ENCODE measurements around the gene ITGA1. TPM values are rescaled to one million over a fixed set of nuclear protein-coding genes. Genes with fewer than 3 reads are reported as not detected.

The ITGA1 gene
- total and polyA plus RNA-seq, 2 donors (not counting 1 experiment from before 2014, with no cell fraction given): 12.6 to 115 TPM

DNA sequence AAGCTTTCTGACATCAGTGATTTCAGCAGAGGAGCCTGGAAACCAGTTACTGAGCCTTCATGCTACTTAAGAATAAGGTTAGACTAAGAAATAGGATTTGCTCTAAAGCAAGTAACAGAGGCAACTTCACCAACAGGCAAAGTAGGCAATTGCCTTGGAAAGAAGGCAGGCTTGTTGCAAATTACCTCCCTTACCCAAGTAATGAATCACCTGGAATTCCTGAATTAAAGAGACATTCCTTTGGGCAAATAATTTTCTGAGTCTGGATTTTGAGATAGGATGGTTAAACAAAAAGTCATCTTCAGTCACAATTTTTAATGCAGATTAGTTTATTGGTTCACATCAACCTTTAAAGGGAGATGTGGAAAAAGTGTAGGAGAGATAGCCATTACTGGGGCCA, 92.8 kb downstream of the ITGA1 start:
- no peak overlapping the region for H3K27ac ChIP-seq (ENCODE audit: insufficient read depth, low read length)
- H3K4me2 ChIP-seq (ENCODE audit: extremely low read depth, insufficient read depth, low read length): no peak overlapping the region
- no peaks in the 10 kb centered on the region for H4K20me1 ChIP-seq (ENCODE audit: control insufficient read depth, extremely low read depth, insufficient read depth, low read length)
- no peaks in the 10 kb centered on the region for H3K79me2 ChIP-seq (ENCODE audit: control insufficient read depth, insufficient read depth, low read length)
- H3K4me3 ChIP-seq (replicated peaks in 1 of 4; ENCODE audit: control extremely low read depth in 1 of 4, insufficient read depth in 1 of 4, low read depth in 3 of 4, low read length in 4 of 4): no peak overlapping the region
- no peaks in the 10 kb centered on the region for H3K9me3 ChIP-seq (ENCODE audit: control insufficient read depth, insufficient read depth, low read depth, low read length)
- H3K27me3 ChIP-seq (ENCODE audit: control insufficient read depth, insufficient read depth, low read length): no peaks in the 10 kb centered on the region
- no peaks in the 10 kb centered on the region for H3K4me1 ChIP-seq (ENCODE audit: control insufficient read depth, extremely low read depth, insufficient read depth, low read length)
- no peak for DNase-seq (ENCODE audit: low read depth in 2 of 2)
- H3K36me3 ChIP-seq (ENCODE audit: control insufficient read depth, insufficient read depth, low read length): no peaks in the 10 kb centered on the region
- no peak overlapping the region for H3K9ac ChIP-seq (ENCODE audit: insufficient read depth, low read length)
- no peak overlapping the region for H2AFZ ChIP-seq (ENCODE audit: low read length)
- TF ChIP-seq, protein P1, sequence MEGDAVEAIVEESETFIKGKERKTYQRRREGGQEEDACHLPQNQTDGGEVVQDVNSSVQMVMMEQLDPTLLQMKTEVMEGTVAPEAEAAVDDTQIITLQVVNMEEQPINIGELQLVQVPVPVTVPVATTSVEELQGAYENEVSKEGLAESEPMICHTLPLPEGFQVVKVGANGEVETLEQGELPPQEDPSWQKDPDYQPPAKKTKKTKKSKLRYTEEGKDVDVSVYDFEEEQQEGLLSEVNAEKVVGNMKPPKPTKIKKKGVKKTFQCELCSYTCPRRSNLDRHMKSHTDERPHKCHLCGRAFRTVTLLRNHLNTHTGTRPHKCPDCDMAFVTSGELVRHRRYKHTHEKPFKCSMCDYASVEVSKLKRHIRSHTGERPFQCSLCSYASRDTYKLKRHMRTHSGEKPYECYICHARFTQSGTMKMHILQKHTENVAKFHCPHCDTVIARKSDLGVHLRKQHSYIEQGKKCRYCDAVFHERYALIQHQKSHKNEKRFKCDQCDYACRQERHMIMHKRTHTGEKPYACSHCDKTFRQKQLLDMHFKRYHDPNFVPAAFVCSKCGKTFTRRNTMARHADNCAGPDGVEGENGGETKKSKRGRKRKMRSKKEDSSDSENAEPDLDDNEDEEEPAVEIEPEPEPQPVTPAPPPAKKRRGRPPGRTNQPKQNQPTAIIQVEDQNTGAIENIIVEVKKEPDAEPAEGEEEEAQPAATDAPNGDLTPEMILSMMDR (conservative IDR thresholded peaks at IDR 0.05 in 1 of 2, IDR thresholded peaks at IDR 0.05 in 1 of 2; ENCODE audit: low read depth in 1 of 2, low read length in 2 of 2): no peak
- TF ChIP-seq EZH2 (IDR thresholded peaks at IDR 0.05; ENCODE audit: low read length, missing control alignments): no peak

- H3K9me3 ChIP-seq (ENCODE audit: control insufficient read depth, insufficient read depth, low read depth, low read length): no peaks in the 10 kb centered on the region
- no peak overlapping the region for H2AFZ ChIP-seq (ENCODE audit: low read length)
- H3K4me1 ChIP-seq (ENCODE audit: control insufficient read depth, extremely low read depth, insufficient read depth, low read length): no peaks in the 10 kb centered on the region
- no peak overlapping the region for H3K27ac ChIP-seq (ENCODE audit: insufficient read depth, low read length)
- H3K4me3 ChIP-seq (replicated peaks in 1 of 4; ENCODE audit: control extremely low read depth in 1 of 4, insufficient read depth in 1 of 4, low read depth in 3 of 4, low read length in 4 of 4): no peak overlapping the region
- H4K20me1 ChIP-seq (ENCODE audit: control insufficient read depth, extremely low read depth, insufficient read depth, low read length): no peaks in the 10 kb centered on the region
- no peaks in the 10 kb centered on the region for H3K36me3 ChIP-seq (ENCODE audit: control insufficient read depth, insufficient read depth, low read length)
- H3K27me3 ChIP-seq (ENCODE audit: control insufficient read depth, insufficient read depth, low read length): no peaks in the 10 kb centered on the region
- no peak overlapping the region for H3K4me2 ChIP-seq (ENCODE audit: extremely low read depth, insufficient read depth, low read length)
- H3K9ac ChIP-seq (ENCODE audit: insufficient read depth, low read length): no peak overlapping the region
- DNase-seq (ENCODE audit: low read depth in 2 of 2): no peak
- no peaks in the 10 kb centered on the region for H3K79me2 ChIP-seq (ENCODE audit: control insufficient read depth, insufficient read depth, low read length)
- TF ChIP-seq EZH2 (IDR thresholded peaks at IDR 0.05; ENCODE audit: low read length, missing control alignments): no peak
- TF ChIP-seq, protein P1 (conservative IDR thresholded peaks at IDR 0.05 in 1 of 2, IDR thresholded peaks at IDR 0.05 in 1 of 2; ENCODE audit: low read depth in 1 of 2, low read length in 2 of 2): no peak
Measured at GRCh38 chr5:52881468-52881867, 93.8 kb downstream of the ITGA1 start.

DNA sequence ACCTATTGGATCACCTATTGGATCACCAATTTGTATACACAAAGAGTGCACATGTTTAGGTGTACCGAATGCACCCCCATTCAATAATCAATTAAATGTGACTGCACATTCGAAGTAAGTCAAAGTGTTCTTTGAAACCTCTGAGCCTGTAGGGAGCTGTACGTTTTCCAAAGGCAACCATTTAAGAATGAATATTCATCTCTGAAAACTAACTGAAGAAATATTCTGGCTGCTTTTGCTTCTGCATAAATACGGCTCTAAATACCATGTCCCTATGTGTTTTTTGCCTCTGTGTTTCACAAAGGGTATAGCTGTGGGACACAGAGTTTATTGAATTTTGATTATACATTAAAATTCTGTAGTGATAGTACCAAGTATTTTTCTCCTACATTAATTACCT, 95.4 kb downstream of the ITGA1 start:
- DNase-seq (ENCODE audit: low read depth in 2 of 2): no peak
- Histone ChIP-seq H3K4me2 (ENCODE audit: extremely low read depth, insufficient read depth, low read length) (no peak overlapping the region), H3K27me3 (ENCODE audit: control insufficient read depth, insufficient read depth, low read length) (no peaks in the 10 kb centered on the region), H3K27ac (ENCODE audit: insufficient read depth, low read length) (no peak overlapping the region), H2AFZ (ENCODE audit: low read length) (no peak overlapping the region), H3K9ac (ENCODE audit: insufficient read depth, low read length) (no peak overlapping the region), H3K4me3 (replicated peaks in 1 of 4; ENCODE audit: control extremely low read depth in 1 of 4, insufficient read depth in 1 of 4, low read depth in 3 of 4, low read length in 4 of 4) (no peak overlapping the region), H4K20me1 (ENCODE audit: control insufficient read depth, extremely low read depth, insufficient read depth, low read length) (no peaks in the 10 kb centered on the region), H3K79me2 (ENCODE audit: control insufficient read depth, insufficient read depth, low read length) (no peaks in the 10 kb centered on the region), H3K36me3 (ENCODE audit: control insufficient read depth, insufficient read depth, low read length) (no peaks in the 10 kb centered on the region), H3K4me1 (ENCODE audit: control insufficient read depth, extremely low read depth, insufficient read depth, low read length) (no peaks in the 10 kb centered on the region), H3K9me3 (ENCODE audit: control insufficient read depth, insufficient read depth, low read depth, low read length) (no peaks in the 10 kb centered on the region)
- no peak for TF ChIP-seq EZH2 (IDR thresholded peaks at IDR 0.05; ENCODE audit: low read length, missing control alignments)
- TF ChIP-seq, protein P1 (conservative IDR thresholded peaks at IDR 0.05 in 1 of 2, IDR thresholded peaks at IDR 0.05 in 1 of 2; ENCODE audit: low read depth in 1 of 2, low read length in 2 of 2): no peak
